PC-9 (cell line): ENCODE results near the gene PPP1R1A. TPM values are rescaled to one million over a fixed set of nuclear protein-coding genes. Genes with fewer than 3 reads are reported as not detected.

Experiments used
- BruUV-seq: library from RNA; stranded (reverse); fragments of 400-500 nt; replicated peaks from 2 replicates; lab custom pipeline; 2021; lab: Mats Ljungman, UMichigan
- CTCF ChIA-PET: fragments of 300-600 bp; sonication (Branson Sonifier 250); formaldehyde crosslinking; loops from one replicate; lab custom pipeline; 2022; ENCODE audit warnings: antibody characterized with exemption; lab: Charles Lee
- POLR2A ChIA-PET: fragments of 300-600 bp; sonication (Branson Sonifier 250); formaldehyde crosslinking; loops from one replicate; lab custom pipeline; 2022; ENCODE audit warnings: antibody characterized with exemption; ENCODE audit not compliant: unreplicated experiment; lab: Charles Lee
- DNase-seq, 2 experiments: peaks; one replicate each; pipeline versions ENCODE4 v3.0.0 to v3.0.0-alpha.2; 2015 to 2022; ENCODE audit warnings: mixed read lengths in 1 of 2
- H2AFZ ChIP-seq: fragments of 200-600 bp; sonication (generic); 2 replicates; pipeline ENCODE4 v1.8.1; 2017; ENCODE audit warnings: antibody characterized with exemption
- H3F3A ChIP-seq: fragments of 200-600 bp; sonication (generic); 2 replicates; pipeline ENCODE4 v1.8.1; 2017; ENCODE audit warnings: antibody characterized with exemption, mild to moderate bottlenecking, low read depth; ENCODE audit not compliant: insufficient read depth
- H3K27ac ChIP-seq: fragments of 200-600 bp; sonication (generic); 2 replicates; pipeline ENCODE4 v1.6.1; 2016; ENCODE audit warnings: mixed run types
- H3K27me3 ChIP-seq: fragments of 200-600 bp; sonication (generic); 2 replicates; pipeline ENCODE4 v1.6.1; 2016; ENCODE audit warnings: low read depth, mixed run types; ENCODE audit not compliant: insufficient read depth
- H3K36me3 ChIP-seq: fragments of 200-600 bp; sonication (generic); 2 replicates; pipeline ENCODE4 v1.6.1; 2016; ENCODE audit warnings: low read depth, mixed run types
- H3K4me1 ChIP-seq: fragments of 200-600 bp; sonication (generic); replicated peaks from 2 replicates; pipeline ENCODE4 v1.6.1; 2016; ENCODE audit warnings: mixed run types; ENCODE audit not compliant: insufficient read depth
- H3K4me2 ChIP-seq: fragments of 200-600 bp; sonication (generic); 2 replicates; pipeline ENCODE4 v1.6.1; 2017; ENCODE audit warnings: mixed run types
- H3K4me3 ChIP-seq: fragments of 200-600 bp; sonication (generic); 2 replicates; pipeline ENCODE4 v1.6.1; 2016; ENCODE audit warnings: mixed run types
- H3K79me2 ChIP-seq: fragments of 200-600 bp; sonication (generic); 2 replicates; pipeline ENCODE4 v1.6.1; 2017; ENCODE audit warnings: low read depth, mixed run types
- H3K9me2 ChIP-seq: fragments of 200-600 bp; sonication (generic); 2 replicates; pipeline ENCODE4 v1.8.1; 2017; ENCODE audit warnings: mild to moderate bottlenecking; ENCODE audit not compliant: insufficient read depth
- H3K9me3 ChIP-seq: fragments of 200-600 bp; sonication (generic); 2 replicates; pipeline ENCODE4 v1.8.1; 2016; ENCODE audit warnings: low read depth; ENCODE audit not compliant: insufficient read depth
- H4K20me1 ChIP-seq: fragments of 200-600 bp; sonication (generic); 2 replicates; pipeline ENCODE4 v1.8.1; 2017; ENCODE audit not compliant: insufficient read depth
- EZH2 ChIP-seq: fragments of 200-600 bp; sonication (generic); IDR thresholded peaks from 2 replicates; pipeline ENCODE4 v1.8.0; 2017; ENCODE audit warnings: antibody characterized with exemption, low read depth
- intact Hi-C: fragments of 100-400 bp; cut with micrococcal nuclease; formaldehyde crosslinking; loops from one replicate; pipeline ENCODE4 v1.10.0; 2022; ENCODE audit not compliant: unreplicated experiment
- total RNA-seq: library from RNA; stranded (reverse); gene quantifications from 2 replicates; pipeline ENCODE4 v1.2.3, GENCODE V29; 2021
- TF ChIP-seq, protein P1 (sequence below): fragments of 200-600 bp; sonication (generic); conservative IDR thresholded peaks from 2 replicates; pipeline ENCODE4 v1.6.1; 2017; ENCODE audit warnings: mixed run types, antibody characterized with exemption, mild to moderate bottlenecking, moderate library complexity

PPP1R1A gene
- total RNA-seq, 1 experiment from 2014 or later, result not detected

DNA sequence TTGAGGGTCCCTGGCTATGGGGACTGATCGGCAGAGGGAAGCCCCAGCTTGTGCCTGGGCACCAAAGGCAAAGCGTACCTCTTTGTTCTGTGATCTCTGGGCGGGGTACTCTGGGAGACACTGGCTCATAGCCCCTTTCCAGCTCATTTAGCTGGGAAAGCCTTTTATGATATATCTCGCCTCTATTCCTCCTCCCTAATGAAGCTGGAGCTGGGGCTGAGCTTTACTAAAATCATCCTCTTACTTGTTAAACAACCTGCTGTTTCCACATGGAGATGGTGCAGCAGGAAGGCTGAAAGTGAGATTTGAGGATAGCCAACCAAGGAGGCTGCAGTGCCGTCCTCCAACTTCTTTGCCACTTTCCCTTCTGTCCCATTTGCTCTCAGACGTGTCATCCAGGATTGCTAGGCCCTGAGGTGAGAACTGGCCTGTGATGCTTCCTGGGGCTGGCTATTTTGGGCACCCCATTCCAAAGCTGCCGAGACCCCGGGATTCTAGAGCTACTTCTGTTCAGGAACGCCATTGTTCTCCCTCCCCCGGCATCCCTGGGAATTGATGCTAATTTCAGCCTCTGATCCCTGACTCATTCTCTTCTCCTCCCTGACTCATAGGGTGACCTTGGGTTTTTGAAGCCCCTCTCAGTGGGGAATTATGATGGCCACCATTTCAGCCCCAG is 23.0 kb downstream of the PPP1R1A start:
- POLR2A ChIA-PET, result no interaction called here
- Histone ChIP-seq H3K9me2 (no peaks in the 10 kb centered on the region), H3K36me3 (no peaks in the 10 kb centered on the region), H4K20me1 (no peaks in the 10 kb centered on the region; the same call in 1 of the 2 replicates), H3K79me2 (no peaks in the 10 kb centered on the region), H3K4me1 (no peaks in the 10 kb centered on the region), H2AFZ (no peak overlapping the region), H3K4me2 (no peak overlapping the region), H3K27me3 (peaks cover 84% of the 10 kb centered on the region), H3K27ac (no peak overlapping the region), H3F3A (no peaks in the 10 kb centered on the region), H3K4me3 (no peak overlapping the region), H3K9me3 (no peaks in the 10 kb centered on the region)
- intact Hi-C loops, result no loop called here
- BruUV-seq, result no TSS peak
- TF ChIP-seq EZH2, result no peak
- TF ChIP-seq, protein P1, sequence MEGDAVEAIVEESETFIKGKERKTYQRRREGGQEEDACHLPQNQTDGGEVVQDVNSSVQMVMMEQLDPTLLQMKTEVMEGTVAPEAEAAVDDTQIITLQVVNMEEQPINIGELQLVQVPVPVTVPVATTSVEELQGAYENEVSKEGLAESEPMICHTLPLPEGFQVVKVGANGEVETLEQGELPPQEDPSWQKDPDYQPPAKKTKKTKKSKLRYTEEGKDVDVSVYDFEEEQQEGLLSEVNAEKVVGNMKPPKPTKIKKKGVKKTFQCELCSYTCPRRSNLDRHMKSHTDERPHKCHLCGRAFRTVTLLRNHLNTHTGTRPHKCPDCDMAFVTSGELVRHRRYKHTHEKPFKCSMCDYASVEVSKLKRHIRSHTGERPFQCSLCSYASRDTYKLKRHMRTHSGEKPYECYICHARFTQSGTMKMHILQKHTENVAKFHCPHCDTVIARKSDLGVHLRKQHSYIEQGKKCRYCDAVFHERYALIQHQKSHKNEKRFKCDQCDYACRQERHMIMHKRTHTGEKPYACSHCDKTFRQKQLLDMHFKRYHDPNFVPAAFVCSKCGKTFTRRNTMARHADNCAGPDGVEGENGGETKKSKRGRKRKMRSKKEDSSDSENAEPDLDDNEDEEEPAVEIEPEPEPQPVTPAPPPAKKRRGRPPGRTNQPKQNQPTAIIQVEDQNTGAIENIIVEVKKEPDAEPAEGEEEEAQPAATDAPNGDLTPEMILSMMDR, result no peak
- no peak for DNase-seq
- CTCF ChIA-PET, result no interaction called here

DNA sequence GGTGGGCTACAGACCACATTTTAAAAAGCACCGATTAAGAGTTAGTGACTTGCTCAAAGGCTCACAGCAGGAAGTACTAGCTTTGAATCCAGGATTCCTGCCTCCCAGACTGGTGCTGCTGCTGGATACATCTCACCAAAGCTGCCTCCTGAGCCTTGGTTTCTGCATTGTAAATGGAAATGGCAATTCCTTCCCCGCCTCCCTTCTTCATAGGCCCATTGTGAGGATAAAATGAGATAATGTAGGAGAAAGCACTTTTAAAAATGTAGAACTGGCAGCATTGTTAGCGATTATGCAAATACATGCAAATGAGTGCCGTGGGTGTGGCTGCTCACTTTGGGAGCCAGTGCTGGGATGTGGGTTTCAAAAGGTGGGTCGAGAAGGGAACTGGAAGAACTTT is 23.7 kb downstream of the PPP1R1A start:
- ChIA-PET CTCF (no interaction called here), POLR2A (no interaction called here)
- Histone ChIP-seq H3K4me3 (no peak overlapping the region), H3F3A (no peaks in the 10 kb centered on the region), H3K27ac (no peak overlapping the region), H3K27me3 (peaks cover 84% of the 10 kb centered on the region), H3K4me1 (no peaks in the 10 kb centered on the region), H3K9me3 (no peaks in the 10 kb centered on the region), H3K36me3 (no peaks in the 10 kb centered on the region), H3K4me2 (no peak overlapping the region), H3K79me2 (no peaks in the 10 kb centered on the region), H2AFZ (no peak overlapping the region), H4K20me1 (no peaks in the 10 kb centered on the region; the same call in 1 of the 2 replicates), H3K9me2 (no peaks in the 10 kb centered on the region)
- no peak for TF ChIP-seq EZH2
- TF ChIP-seq, protein P1, result no peak
- no TSS peak for BruUV-seq
- no peak for DNase-seq
- intact Hi-C loops, result no loop called here

DNA sequence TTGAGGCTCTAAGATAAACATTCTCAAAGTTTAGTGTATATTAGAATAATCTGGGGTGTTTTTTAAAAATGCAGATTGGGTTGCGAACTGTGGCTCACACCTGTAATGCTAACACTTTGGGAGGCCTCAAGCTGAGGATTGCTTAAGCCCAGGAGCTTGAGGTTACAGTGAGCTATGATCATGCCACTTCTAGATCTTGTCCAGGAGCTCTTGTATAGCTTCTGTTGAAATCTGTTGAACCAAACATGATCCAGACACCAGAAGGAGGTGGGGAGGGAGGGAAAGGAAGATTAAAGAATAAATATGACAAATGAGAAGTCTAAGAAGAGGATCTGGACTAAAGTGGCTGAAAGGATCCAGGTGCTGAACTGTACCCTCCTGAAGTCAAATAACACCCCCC is 24.7 kb downstream of the PPP1R1A start:
- Histone ChIP-seq H3K79me2 (no peaks in the 10 kb centered on the region), H3F3A (no peaks in the 10 kb centered on the region), H3K4me2 (no peak overlapping the region), H3K4me1 (no peaks in the 10 kb centered on the region), H4K20me1 (no peaks in the 10 kb centered on the region; the same call in 1 of the 2 replicates), H3K27me3 (peaks cover 81% of the 10 kb centered on the region), H3K27ac (no peak overlapping the region), H3K4me3 (no peak overlapping the region), H3K36me3 (no peaks in the 10 kb centered on the region), H2AFZ (no peak overlapping the region), H3K9me2 (no peaks in the 10 kb centered on the region), H3K9me3 (no peaks in the 10 kb centered on the region)
- BruUV-seq, result no TSS peak
- intact Hi-C loops, result no loop called here
- TF ChIP-seq, protein P1, result no peak
- TF ChIP-seq EZH2, result no peak
- ChIA-PET CTCF (no interaction called here), POLR2A (no interaction called here)
- no peak for DNase-seq
